HEK293T (cell line): ENCODE results near the gene MCL1.

Experiments
- BHLHE40 ChIP-seq: fragments of 450-650 bp; IDR thresholded peaks from 2 replicates; pipeline ENCODE4 v1.6.1; 2016; ENCODE audit warnings: mild to moderate bottlenecking, moderate library complexity, borderline replicate concordance
- CTBP1 ChIP-seq: fragments of 450-650 bp; IDR thresholded peaks from 2 replicates; pipeline ENCODE4 v1.6.1; 2016; ENCODE audit warnings: borderline replicate concordance
- FOXA1 ChIP-seq: fragments of 450-650 bp; IDR thresholded peaks from 2 replicates; pipeline ENCODE4 v1.6.1; 2016; ENCODE audit warnings: mild to moderate bottlenecking
- FOXK2 ChIP-seq: fragments of 450-650 bp; IDR thresholded peaks from 2 replicates; pipeline ENCODE4 v1.6.1; 2016; ENCODE audit warnings: mild to moderate bottlenecking
- FOXM1 ChIP-seq: fragments of 450-650 bp; IDR thresholded peaks from 2 replicates; pipeline ENCODE4 v1.6.1; 2017; ENCODE audit warnings: mild to moderate bottlenecking, borderline replicate concordance
- HDGF ChIP-seq: fragments of 450-650 bp; IDR thresholded peaks from 2 replicates; pipeline ENCODE4 v1.6.1; 2017; ENCODE audit warnings: antibody characterized with exemption, borderline replicate concordance
- L3MBTL2 ChIP-seq: fragments of 450-650 bp; conservative IDR thresholded peaks from 2 replicates; pipeline ENCODE4 v1.6.1; 2016; ENCODE audit warnings: mild to moderate bottlenecking
- LEF1 ChIP-seq: fragments of 450-650 bp; IDR thresholded peaks from 2 replicates; pipeline ENCODE4 v1.6.1; 2017; ENCODE audit warnings: mild to moderate bottlenecking, borderline replicate concordance
- PKNOX1 ChIP-seq: fragments of 450-650 bp; IDR thresholded peaks from 2 replicates; pipeline ENCODE4 v1.6.1; 2016
- SP1 ChIP-seq: fragments of 450-650 bp; IDR thresholded peaks from 2 replicates; pipeline ENCODE4 v1.6.1; 2017
- SUZ12 ChIP-seq: fragments of 450-650 bp; IDR thresholded peaks from 2 replicates; pipeline ENCODE4 v1.6.1; 2016; ENCODE audit warnings: mild to moderate bottlenecking
- TARDBP ChIP-seq: fragments of 450-650 bp; IDR thresholded peaks from 2 replicates; pipeline ENCODE4 v1.6.1; 2016

DNA sequence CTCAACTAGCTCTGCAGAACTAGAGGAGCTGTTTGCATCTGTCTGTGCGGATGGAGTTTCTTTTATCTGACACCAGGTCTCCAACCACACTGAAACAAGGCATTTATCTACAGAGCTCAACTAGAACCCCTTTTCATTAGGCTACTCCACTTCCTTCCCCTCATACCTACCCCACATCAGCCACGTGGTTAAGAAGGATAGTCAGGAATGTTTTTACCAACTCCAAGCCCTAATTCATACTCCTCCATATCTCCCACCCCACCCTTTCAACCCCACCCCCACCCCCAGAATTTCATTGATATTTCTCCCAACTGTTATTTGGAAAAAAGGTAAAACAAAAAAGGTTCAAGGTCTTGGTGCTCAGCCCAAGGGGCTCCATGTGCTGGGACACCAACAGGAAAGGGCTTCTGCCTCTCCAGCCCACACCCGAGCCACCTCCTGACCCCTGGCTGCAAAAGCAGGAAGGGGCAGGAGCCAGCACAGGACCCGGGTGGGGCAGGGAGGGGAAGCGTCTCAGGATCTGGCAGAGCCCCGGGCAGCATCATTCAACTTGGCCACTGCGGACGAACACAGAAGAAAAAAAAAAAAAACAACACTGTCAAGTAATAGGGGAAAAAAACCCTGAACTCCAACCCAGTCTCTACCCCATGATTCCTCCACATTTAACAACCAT, 43.0 kb upstream of the MCL1 start:
- TF ChIP-seq L3MBTL2 (no peak), PKNOX1 (no peak), LEF1 (no peak), BHLHE40 (no peak), FOXA1 (no peak), CTBP1 (no peak), FOXM1 (no peak), SP1 (no peak), FOXK2 (no peak), TARDBP (no peak), HDGF (no peak), SUZ12 (no peak)
